BE2C (cell line): Measurements from ENCODE around the gene ACBD4.

ENCODE experiments used
- DNase-seq: peaks from one replicate; pipeline ENCODE4 v3.0.0-alpha.2; 2020
- H3K27me3 ChIP-seq: fragments of 250-450 bp; sonication (Bioruptor Pico); 2 replicates; pipeline ENCODE4 v1.5.1; 2020; ENCODE audit warnings: mild to moderate bottlenecking
- H3K36me3 ChIP-seq: fragments of 250-450 bp; sonication (Bioruptor Pico); 2 replicates; pipeline ENCODE4 v1.5.1; 2020; ENCODE audit warnings: mild to moderate bottlenecking
- H3K4me1 ChIP-seq: fragments of 250-450 bp; sonication (Bioruptor Pico); 2 replicates; pipeline ENCODE4 v1.5.1; 2020
- H3K4me3 ChIP-seq: 2 replicates; pipeline ENCODE4 v1.5.1; 2011; ENCODE audit warnings: low read depth, low read length
- H3K9me3 ChIP-seq: fragments of 250-450 bp; sonication (Bioruptor Pico); 2 replicates; pipeline ENCODE4 v1.5.1; 2020
- TF ChIP-seq, protein P1 (sequence below): IDR thresholded peaks from 2 replicates; pipeline ENCODE4 v1.5.1; 2012; ENCODE audit warnings: mild to moderate bottlenecking, low read depth, low read length

Gene ACBD4

GRCh38 chr17:45116434-45117016, 19.0 kb upstream of the ACBD4 start:
- TF ChIP-seq, protein P1, sequence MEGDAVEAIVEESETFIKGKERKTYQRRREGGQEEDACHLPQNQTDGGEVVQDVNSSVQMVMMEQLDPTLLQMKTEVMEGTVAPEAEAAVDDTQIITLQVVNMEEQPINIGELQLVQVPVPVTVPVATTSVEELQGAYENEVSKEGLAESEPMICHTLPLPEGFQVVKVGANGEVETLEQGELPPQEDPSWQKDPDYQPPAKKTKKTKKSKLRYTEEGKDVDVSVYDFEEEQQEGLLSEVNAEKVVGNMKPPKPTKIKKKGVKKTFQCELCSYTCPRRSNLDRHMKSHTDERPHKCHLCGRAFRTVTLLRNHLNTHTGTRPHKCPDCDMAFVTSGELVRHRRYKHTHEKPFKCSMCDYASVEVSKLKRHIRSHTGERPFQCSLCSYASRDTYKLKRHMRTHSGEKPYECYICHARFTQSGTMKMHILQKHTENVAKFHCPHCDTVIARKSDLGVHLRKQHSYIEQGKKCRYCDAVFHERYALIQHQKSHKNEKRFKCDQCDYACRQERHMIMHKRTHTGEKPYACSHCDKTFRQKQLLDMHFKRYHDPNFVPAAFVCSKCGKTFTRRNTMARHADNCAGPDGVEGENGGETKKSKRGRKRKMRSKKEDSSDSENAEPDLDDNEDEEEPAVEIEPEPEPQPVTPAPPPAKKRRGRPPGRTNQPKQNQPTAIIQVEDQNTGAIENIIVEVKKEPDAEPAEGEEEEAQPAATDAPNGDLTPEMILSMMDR: no peak
- Histone ChIP-seq H3K9me3 (no peaks in the 10 kb centered on the region), H3K4me1 (no peaks in the 10 kb centered on the region), H3K27me3 (no peaks in the 10 kb centered on the region), H3K36me3 (no peaks in the 10 kb centered on the region), H3K4me3 (no peak overlapping the region)
- peak; percentile 59 for DNase-seq

GRCh38 chr17:45117334-45117733, 18.2 kb upstream of the ACBD4 start:
- Histone ChIP-seq H3K27me3 (no peaks in the 10 kb centered on the region), H3K4me3 (no peak overlapping the region), H3K4me1 (no peaks in the 10 kb centered on the region), H3K36me3 (no peaks in the 10 kb centered on the region), H3K9me3 (no peaks in the 10 kb centered on the region)
- TF ChIP-seq, protein P1: no peak
- DNase-seq: no peak

DNA sequence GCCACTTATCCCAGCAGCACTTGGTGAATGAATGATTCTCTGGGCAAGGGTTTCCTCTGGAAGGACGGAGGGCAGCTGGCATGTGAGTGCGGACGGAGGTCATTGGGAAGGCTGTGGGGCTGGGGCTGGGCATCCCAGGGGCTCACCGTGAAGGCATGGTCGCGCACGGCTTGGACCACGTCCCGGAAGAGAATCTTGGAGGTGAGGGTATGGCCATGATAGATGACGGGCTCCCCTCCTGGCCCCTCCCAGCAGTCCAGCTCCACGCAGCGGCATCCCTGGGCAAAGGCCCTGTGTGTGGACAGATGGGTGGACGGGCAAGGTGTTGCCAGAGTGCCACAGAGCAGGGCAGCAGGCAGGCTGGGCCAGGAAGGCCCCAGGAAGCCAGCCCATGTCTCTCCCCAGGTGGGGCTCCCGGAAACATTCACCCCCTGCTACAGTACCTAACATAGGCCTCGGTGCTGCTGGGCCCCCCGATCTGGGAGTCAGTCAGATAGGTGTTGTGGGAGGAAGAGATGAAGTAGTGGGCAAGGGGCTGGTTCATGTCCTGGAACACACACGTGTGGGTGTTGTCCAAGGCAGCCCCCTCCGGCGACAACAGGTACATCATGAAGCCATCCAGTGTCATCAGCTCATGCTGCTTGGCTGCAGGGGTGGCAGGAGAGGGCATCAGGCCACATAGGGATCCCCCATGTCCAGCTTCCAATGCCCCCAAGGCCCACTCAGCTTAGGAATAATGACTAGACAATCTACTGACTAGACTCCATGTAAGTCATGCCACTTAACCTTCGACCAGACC, 17.4 kb upstream of the ACBD4 start:
- Histone ChIP-seq H3K27me3 (no peaks in the 10 kb centered on the region), H3K4me1 (no peaks in the 10 kb centered on the region), H3K36me3 (no peaks in the 10 kb centered on the region), H3K4me3 (no peak overlapping the region), H3K9me3 (no peaks in the 10 kb centered on the region)
- TF ChIP-seq, protein P1: no peak
- no peak for DNase-seq

GRCh38 chr17:45118691-45119090, 16.8 kb upstream of the ACBD4 start:
- Histone ChIP-seq H3K9me3 (no peaks in the 10 kb centered on the region), H3K4me1 (peaks cover 4% of the 10 kb centered on the region), H3K4me3 (no peak overlapping the region), H3K36me3 (no peaks in the 10 kb centered on the region), H3K27me3 (no peaks in the 10 kb centered on the region)
- DNase-seq: no peak
- TF ChIP-seq, protein P1: no peak

- TF ChIP-seq, protein P1: no peak
- no peaks in the 10 kb centered on the region for H3K9me3 ChIP-seq
- no peak overlapping the region for H3K4me3 ChIP-seq
- no peaks in the 10 kb centered on the region for H3K27me3 ChIP-seq
- no peak for DNase-seq
- H3K4me1 ChIP-seq: peaks cover 14% of the 10 kb centered on the region
- no peaks in the 10 kb centered on the region for H3K36me3 ChIP-seq
Measured at GRCh38 chr17:45119964-45120363, 15.5 kb upstream of the ACBD4 start.

GRCh38 chr17:45120558-45120957, 14.9 kb upstream of the ACBD4 start:
- TF ChIP-seq, protein P1: no peak
- H3K27me3 ChIP-seq: no peaks in the 10 kb centered on the region
- no peak overlapping the region for H3K4me3 ChIP-seq
- peaks cover 14% of the 10 kb centered on the region for H3K4me1 ChIP-seq
- no peaks in the 10 kb centered on the region for H3K36me3 ChIP-seq
- no peaks in the 10 kb centered on the region for H3K9me3 ChIP-seq
- no peak for DNase-seq
